ENCODE data around the gene INSIG2. TPM values are rescaled to one million over a fixed set of nuclear protein-coding genes. Genes with fewer than 3 reads are reported as not detected.
A peak's percentile ranks its signal among the peaks of the same experiment; 100 is the strongest.

INSIG2 gene
- total RNA-seq, 1 donor = 9.5 TPM

DNA sequence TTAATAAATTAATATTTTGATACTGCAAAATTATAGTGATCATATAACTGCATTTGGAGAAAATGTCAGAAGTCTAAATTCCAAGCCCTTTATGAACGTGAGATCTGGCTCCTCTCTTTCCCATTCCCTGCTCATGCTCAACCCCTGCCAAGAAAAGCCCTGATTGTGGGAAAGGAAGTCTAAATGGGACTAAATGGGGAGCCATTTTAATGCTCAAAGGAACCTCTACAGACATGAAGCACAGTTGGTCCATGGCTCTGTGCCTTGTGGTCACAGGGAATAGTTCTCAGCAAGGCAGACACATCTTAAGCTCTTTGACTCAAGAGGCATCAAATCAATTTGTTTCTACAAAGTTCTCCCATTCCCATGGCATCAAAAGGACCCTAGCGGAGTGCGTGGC, 29.3 kb upstream of the INSIG2 start:
- DNase-seq (ENCODE audit: low read depth) = no peak
- TF ChIP-seq, protein P1, sequence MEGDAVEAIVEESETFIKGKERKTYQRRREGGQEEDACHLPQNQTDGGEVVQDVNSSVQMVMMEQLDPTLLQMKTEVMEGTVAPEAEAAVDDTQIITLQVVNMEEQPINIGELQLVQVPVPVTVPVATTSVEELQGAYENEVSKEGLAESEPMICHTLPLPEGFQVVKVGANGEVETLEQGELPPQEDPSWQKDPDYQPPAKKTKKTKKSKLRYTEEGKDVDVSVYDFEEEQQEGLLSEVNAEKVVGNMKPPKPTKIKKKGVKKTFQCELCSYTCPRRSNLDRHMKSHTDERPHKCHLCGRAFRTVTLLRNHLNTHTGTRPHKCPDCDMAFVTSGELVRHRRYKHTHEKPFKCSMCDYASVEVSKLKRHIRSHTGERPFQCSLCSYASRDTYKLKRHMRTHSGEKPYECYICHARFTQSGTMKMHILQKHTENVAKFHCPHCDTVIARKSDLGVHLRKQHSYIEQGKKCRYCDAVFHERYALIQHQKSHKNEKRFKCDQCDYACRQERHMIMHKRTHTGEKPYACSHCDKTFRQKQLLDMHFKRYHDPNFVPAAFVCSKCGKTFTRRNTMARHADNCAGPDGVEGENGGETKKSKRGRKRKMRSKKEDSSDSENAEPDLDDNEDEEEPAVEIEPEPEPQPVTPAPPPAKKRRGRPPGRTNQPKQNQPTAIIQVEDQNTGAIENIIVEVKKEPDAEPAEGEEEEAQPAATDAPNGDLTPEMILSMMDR (IDR thresholded peaks at IDR 0.05; ENCODE audit: insufficient read depth, low read length) = no peak
- no peak overlapping the region for H3K4me3 ChIP-seq (ENCODE audit: low read depth, low read length)

- no peak overlapping the region for H3K4me3 ChIP-seq (ENCODE audit: low read depth, low read length)
- peak; percentile 84 for DNase-seq (ENCODE audit: low read depth)
- TF ChIP-seq, protein P1 (IDR thresholded peaks at IDR 0.05; ENCODE audit: insufficient read depth, low read length) = no peak
Observed at GRCh38 chr2:118059919-118060478, 28.3 kb upstream of the INSIG2 start.

- no peak overlapping the region for H3K4me3 ChIP-seq (ENCODE audit: low read depth, low read length)
- TF ChIP-seq, protein P1 (IDR thresholded peaks at IDR 0.05; ENCODE audit: insufficient read depth, low read length) = peak; percentile 56
- DNase-seq (ENCODE audit: low read depth) = peak; percentile 82
Observed at GRCh38 chr2:118061135-118061955, 26.9 kb upstream of the INSIG2 start.

- H3K4me3 ChIP-seq (ENCODE audit: low read depth, low read length) = no peak overlapping the region
- TF ChIP-seq, protein P1 (IDR thresholded peaks at IDR 0.05; ENCODE audit: insufficient read depth, low read length) = no peak
- DNase-seq (ENCODE audit: low read depth) = peak; percentile 66
Observed at GRCh38 chr2:118062048-118062447, 26.2 kb upstream of the INSIG2 start.

GRCh38 chr2:118062669-118063068, 25.6 kb upstream of the INSIG2 start:
- TF ChIP-seq, protein P1 (IDR thresholded peaks at IDR 0.05; ENCODE audit: insufficient read depth, low read length) = no peak
- no peak overlapping the region for H3K4me3 ChIP-seq (ENCODE audit: low read depth, low read length)
- DNase-seq (ENCODE audit: low read depth) = no peak

GRCh38 chr2:118065015-118065706, 23.1 kb upstream of the INSIG2 start:
- TF ChIP-seq, protein P1 (IDR thresholded peaks at IDR 0.05; ENCODE audit: insufficient read depth, low read length) = no peak
- no peak overlapping the region for H3K4me3 ChIP-seq (ENCODE audit: low read depth, low read length)
- DNase-seq (ENCODE audit: low read depth) = no peak

All from fibroblast of the aortic adventitia (primary cell).